ENCODE data around the gene NIPBL. TPM values are rescaled to one million over a fixed set of nuclear protein-coding genes. Genes with fewer than 3 reads are reported as not detected.

Gene NIPBL
- total and polyA plus RNA-seq, 2 of the 8 experiments (the other 6 are each of a cell fraction or from before 2014, with no cell fraction given), result 21.1 to 53.5 TPM

DNA sequence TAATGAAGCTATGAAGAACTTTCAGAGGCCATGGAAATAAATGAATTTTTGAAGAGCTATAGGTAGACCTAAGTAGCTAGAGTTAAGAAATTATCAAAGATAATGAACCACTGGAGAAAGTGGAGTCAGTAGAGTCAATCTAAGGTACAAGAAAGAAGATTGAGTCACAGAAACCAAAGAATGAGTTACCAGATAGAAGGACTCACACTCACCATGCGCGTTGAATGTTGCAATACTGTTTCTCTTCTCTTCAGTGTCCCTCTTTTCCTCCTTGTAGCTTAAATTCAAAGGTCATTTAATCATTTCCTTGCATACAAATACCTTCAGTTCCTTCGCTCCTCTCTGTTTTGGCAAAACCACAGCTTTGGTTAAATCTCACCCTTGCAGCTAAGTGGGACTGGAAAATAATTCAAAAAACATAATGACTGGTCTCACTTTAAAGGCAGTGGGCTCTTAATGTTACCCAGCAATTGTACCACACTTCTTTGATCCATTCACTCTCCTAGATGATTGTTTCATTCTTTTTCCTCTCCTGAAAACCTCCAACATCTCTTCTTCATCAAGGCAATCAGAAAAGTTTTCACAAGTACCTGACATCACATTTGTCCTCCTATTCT, 58.3 kb downstream of the NIPBL start:
- H3K4me3 ChIP-seq (ENCODE audit: extremely low read depth in 1 of 4, insufficient read depth in 2 of 4, low read depth in 3 of 4, low read length in 4 of 4), result no peak overlapping the region
- H3K4me1 ChIP-seq (replicated peaks in 1 of 4; ENCODE audit: control insufficient read depth in 3 of 4, insufficient read depth in 4 of 4, low read length in 3 of 4), result no peaks in the 10 kb centered on the region
- 97% methylated on average over 3 of the region's 3 CpGs; no CpG with 5 or more reads in 1 of the 2 experiments for WGBS, 2 experiments (ENCODE audit: extremely low coverage in 1 of 2, insufficient coverage in 1 of 2, insufficient read length in 1 of 2, insufficient replicate concordance in 2 of 2, low coverage in 1 of 2, low lambda C conversion rate in 2 of 2, missing lambda C conversion rate in 1 of 2)
- ChIA-PET POLR2A (ENCODE audit: partially characterized antibody) (no interaction called here), CTCF (ENCODE audit: partially characterized antibody) (no interaction called here)
- no peaks in the 10 kb centered on the region for H3K9me3 ChIP-seq (ENCODE audit: insufficient read depth in 2 of 2, low read depth in 1 of 2, low read length in 1 of 2)
- no peak overlapping the region for H3K23ac ChIP-seq (ENCODE audit: insufficient read length)
- H2BK15ac ChIP-seq (ENCODE audit: low read length), result no peak overlapping the region
- no peak overlapping the region for H3K27ac ChIP-seq (ENCODE audit: low read depth, low read length)
- no peak overlapping the region for H2BK120ac ChIP-seq (replicated peaks; ENCODE audit: low read depth, low read length)
- H3K4me2 ChIP-seq (ENCODE audit: insufficient read depth in 1 of 2, low read depth in 2 of 2, low read length in 2 of 2), result no peak overlapping the region
- no peak overlapping the region for H2AFZ ChIP-seq (ENCODE audit: low read length)
- FAIRE-seq (no peak), DNase-seq (ENCODE audit: low read depth in 1 of 2, low spot score in 2 of 2) (no peak)
- no peak overlapping the region for H2BK12ac ChIP-seq (ENCODE audit: low read depth, low read length)
- no peak overlapping the region for H3K56ac ChIP-seq (replicated peaks; ENCODE audit: insufficient read length, low read depth, low read length)
- peaks cover 3 to 9% of the 10 kb centered on the region in 2 experiments for H4K20me1 ChIP-seq (replicated peaks in 1 of 2; ENCODE audit: control insufficient read depth in 1 of 2, insufficient read depth in 2 of 2, low read length in 2 of 2)
- H3K9ac ChIP-seq (replicated peaks in 1 of 4; ENCODE audit: extremely low read depth in 1 of 4, low read depth in 3 of 4, low read length in 3 of 4), result no peak overlapping the region
- peaks cover 0 to 99% of the 10 kb centered on the region in 2 experiments for H3K79me2 ChIP-seq (ENCODE audit: control insufficient read depth in 1 of 2, insufficient read depth in 2 of 2, low read length in 2 of 2)
- H4K91ac ChIP-seq (replicated peaks; ENCODE audit: insufficient read length, low read length), result no peak overlapping the region
- H3K18ac ChIP-seq (ENCODE audit: extremely low read depth, low read length), result no peak overlapping the region
- no peak overlapping the region for H4K5ac ChIP-seq (ENCODE audit: insufficient read length, low read depth, low read length)
- H4K8ac ChIP-seq (ENCODE audit: extremely low read depth, insufficient read depth, low read length), result no peak overlapping the region
- no peaks in the 10 kb centered on the region for H3K79me1 ChIP-seq (ENCODE audit: low read depth, low read length)
- H2AK5ac ChIP-seq (ENCODE audit: low read depth, low read length), result no peak overlapping the region
- no peak overlapping the region for H2BK5ac ChIP-seq (ENCODE audit: low read depth, low read length)
- no peaks in the 10 kb centered on the region for H3K27me3 ChIP-seq (replicated peaks in 1 of 4; ENCODE audit: control insufficient read depth in 3 of 4, extremely low read depth in 1 of 4, insufficient read depth in 3 of 4, low read length in 3 of 4)
- no peak overlapping the region for H2BK20ac ChIP-seq (ENCODE audit: low read length)
- H3K4ac ChIP-seq (replicated peaks; ENCODE audit: insufficient read length, low read depth, low read length), result no peak overlapping the region
- H3K14ac ChIP-seq (ENCODE audit: insufficient read length), result no peak overlapping the region
- no peaks in the 10 kb centered on the region; the same call in 1 of the 2 replicates for H3K23me2 ChIP-seq (ENCODE audit: low read depth, low read length)
- H3K36me3 ChIP-seq (ENCODE audit: control insufficient read depth in 2 of 4, insufficient read depth in 4 of 4, low read length in 3 of 4), result no peaks in the 10 kb centered on the region
- TF ChIP-seq NANOG (IDR thresholded peaks at IDR 0.05; ENCODE audit: insufficient read depth, low read depth, low read length, poor library complexity, severe bottlenecking) (no peak), TEAD4 (IDR thresholded peaks at IDR 0.05; ENCODE audit: low read depth, low read length) (no peak), POU5F1 (IDR thresholded peaks at IDR 0.05; ENCODE audit: low read depth, low read length) (no peak), MAFK (IDR thresholded peaks at IDR 0.05; ENCODE audit: low read depth, low read length) (no peak), SUZ12 (IDR thresholded peaks at IDR 0.05; ENCODE audit: low read length) (no peak), SP4 (IDR thresholded peaks at IDR 0.05; ENCODE audit: low read length) (no peak), RXRA (IDR thresholded peaks at IDR 0.05; ENCODE audit: insufficient read depth, low read depth, low read length) (no peak), BRCA1 (IDR thresholded peaks at IDR 0.05; ENCODE audit: low read depth, low read length) (no peak), JUND (IDR thresholded peaks at IDR 0.05; ENCODE audit: low read length) (no peak), POLR2AphosphoS5 (IDR thresholded peaks at IDR 0.05; ENCODE audit: low read depth, low read length) (no peak), TCF12 (IDR thresholded peaks at IDR 0.05; ENCODE audit: low read depth, low read length) (no peak), EGR1 (IDR thresholded peaks at IDR 0.05; ENCODE audit: borderline replicate concordance, low read depth, low read length) (no peak), CHD1 (IDR thresholded peaks at IDR 0.05; ENCODE audit: low read depth, low read length) (no peak)
- TF ChIP-seq, protein P1, sequence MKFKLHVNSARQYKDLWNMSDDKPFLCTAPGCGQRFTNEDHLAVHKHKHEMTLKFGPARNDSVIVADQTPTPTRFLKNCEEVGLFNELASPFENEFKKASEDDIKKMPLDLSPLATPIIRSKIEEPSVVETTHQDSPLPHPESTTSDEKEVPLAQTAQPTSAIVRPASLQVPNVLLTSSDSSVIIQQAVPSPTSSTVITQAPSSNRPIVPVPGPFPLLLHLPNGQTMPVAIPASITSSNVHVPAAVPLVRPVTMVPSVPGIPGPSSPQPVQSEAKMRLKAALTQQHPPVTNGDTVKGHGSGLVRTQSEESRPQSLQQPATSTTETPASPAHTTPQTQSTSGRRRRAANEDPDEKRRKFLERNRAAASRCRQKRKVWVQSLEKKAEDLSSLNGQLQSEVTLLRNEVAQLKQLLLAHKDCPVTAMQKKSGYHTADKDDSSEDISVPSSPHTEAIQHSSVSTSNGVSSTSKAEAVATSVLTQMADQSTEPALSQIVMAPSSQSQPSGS (IDR thresholded peaks at IDR 0.05; ENCODE audit: low read length), result no peak

Measured in H1 (cell line).